HUES48 (cell line): ENCODE results near the gene NYNRIN.
"Not testable (repeated sequence)": the region's sequence is repeated elsewhere in the genome, so short reads cannot be mapped to it uniquely, and the experiment has no call there.

Source experiments
- H3K27ac ChIP-seq: one replicate; pipeline ENCODE4 v1.7.0; 2013; ENCODE audit warnings: low read depth, low read length, inconsistent platforms
- H3K27me3 ChIP-seq: 2 replicates; pipeline ENCODE4 v1.6.1; 2013; ENCODE audit warnings: mild to moderate bottlenecking, low read length; ENCODE audit not compliant: control insufficient read depth, insufficient read depth
- H3K36me3 ChIP-seq: 2 replicates; pipeline ENCODE4 v1.6.1; 2013; ENCODE audit warnings: low read length; ENCODE audit not compliant: control insufficient read depth, insufficient read depth
- H3K4me1 ChIP-seq: 2 replicates; pipeline ENCODE4 v1.6.1; 2013; ENCODE audit warnings: mild to moderate bottlenecking, low read length; ENCODE audit not compliant: control insufficient read depth, insufficient read depth
- H3K4me3 ChIP-seq: 2 replicates; pipeline ENCODE4 v1.5.1; 2013; ENCODE audit warnings: mild to moderate bottlenecking, low read depth, low read length
- H3K9ac ChIP-seq: 2 replicates; pipeline ENCODE4 v1.6.1; 2013; ENCODE audit warnings: mild to moderate bottlenecking, low read depth, low read length, moderate library complexity
- H3K9me3 ChIP-seq: 2 replicates; pipeline ENCODE4 v1.6.1; 2013; ENCODE audit warnings: low read length; ENCODE audit not compliant: control insufficient read depth, insufficient read depth

NYNRIN gene

GRCh38 chr14:24369907-24370687 is 28.7 kb upstream of the NYNRIN start:
- Histone ChIP-seq H3K36me3 (peaks cover 9% of the 10 kb centered on the region; the same call in 1 of the 2 replicates), H3K27ac (no peak overlapping the region), H3K9me3 (no peaks in the 10 kb centered on the region), H3K9ac (no peak overlapping the region), H3K4me3 (no peak overlapping the region), H3K4me1 (no peaks in the 10 kb centered on the region), H3K27me3 (0 out of 2 replicates have a peak, but pooled peaks cover 2% of the 10 kb centered on the region)

GRCh38 chr14:24370748-24371147 is 28.1 kb upstream of the NYNRIN start:
- Histone ChIP-seq H3K4me1 (no peaks in the 10 kb centered on the region), H3K36me3 (peaks cover 9% of the 10 kb centered on the region; the same call in 1 of the 2 replicates)

GRCh38 chr14:24371605-24372004 is 27.2 kb upstream of the NYNRIN start:
- not testable (repeated sequence) for H3K27ac ChIP-seq, H3K9me3 ChIP-seq, H3K9ac ChIP-seq, H3K27me3 ChIP-seq, H3K4me3 ChIP-seq, H3K4me1 ChIP-seq, H3K36me3 ChIP-seq

More at GRCh38 chr14:24370748-24371147, 28.1 kb upstream of the NYNRIN start:
- no peak overlapping the region for H3K4me3 ChIP-seq
- H3K9me3 ChIP-seq: no peaks in the 10 kb centered on the region
- H3K27ac ChIP-seq: no peak overlapping the region
- H3K9ac ChIP-seq: no peak overlapping the region
- H3K27me3 ChIP-seq: no peaks in the 10 kb centered on the region

GRCh38 chr14:24372701-24373416 is 25.9 kb upstream of the NYNRIN start:
- H3K27ac ChIP-seq: no peak overlapping the region
- peaks cover 9% of the 10 kb centered on the region; the same call in 1 of the 2 replicates for H3K36me3 ChIP-seq
- H3K4me1 ChIP-seq: peaks cover 13% of the 10 kb centered on the region; the same call in 1 of the 2 replicates
- H3K4me3 ChIP-seq: no peak overlapping the region
- no peaks in the 10 kb centered on the region for H3K9me3 ChIP-seq
- H3K9ac ChIP-seq: no peak overlapping the region
- H3K27me3 ChIP-seq: no peaks in the 10 kb centered on the region

- Histone ChIP-seq H3K4me3 (peak overlapping the region; percentile 41; the same call in 1 of the 2 replicates), H3K36me3 (peaks cover 9% of the 10 kb centered on the region; the same call in 1 of the 2 replicates), H3K27me3 (no peaks in the 10 kb centered on the region)
Measured at GRCh38 chr14:24376448-24377070, 22.2 kb upstream of the NYNRIN start.

GRCh38 chr14:24377126-24377525 is 21.7 kb upstream of the NYNRIN start:
- Histone ChIP-seq H3K9ac (no peak overlapping the region), H3K36me3 (peaks cover 9% of the 10 kb centered on the region; the same call in 1 of the 2 replicates), H3K27ac (no peak overlapping the region), H3K4me1 (peaks cover 20% of the 10 kb centered on the region), H3K27me3 (no peaks in the 10 kb centered on the region), H3K9me3 (no peaks in the 10 kb centered on the region), H3K4me3 (no peak overlapping the region)

More at GRCh38 chr14:24376448-24377070, 22.2 kb upstream of the NYNRIN start:
- Histone ChIP-seq H3K27ac (no peak overlapping the region), H3K9me3 (no peaks in the 10 kb centered on the region), H3K9ac (no peak overlapping the region), H3K4me1 (peaks cover 20% of the 10 kb centered on the region)

- H3K4me1 ChIP-seq: peaks cover 20% of the 10 kb centered on the region
Measured at GRCh38 chr14:24377657-24378056, 21.1 kb upstream of the NYNRIN start.

GRCh38 chr14:24378327-24378726 is 20.5 kb upstream of the NYNRIN start:
- Histone ChIP-seq H3K4me1 (peaks cover 20% of the 10 kb centered on the region), H3K9me3 (no peaks in the 10 kb centered on the region), H3K27ac (no peak overlapping the region), H3K4me3 (no peak overlapping the region), H3K9ac (no peak overlapping the region), H3K36me3 (peaks cover 4% of the 10 kb centered on the region; the same call in 1 of the 2 replicates), H3K27me3 (no peaks in the 10 kb centered on the region)

More at GRCh38 chr14:24377657-24378056, 21.1 kb upstream of the NYNRIN start:
- Histone ChIP-seq H3K9ac (no peak overlapping the region), H3K27ac (no peak overlapping the region), H3K36me3 (peaks cover 9% of the 10 kb centered on the region; the same call in 1 of the 2 replicates), H3K9me3 (no peaks in the 10 kb centered on the region), H3K4me3 (no peak overlapping the region), H3K27me3 (no peaks in the 10 kb centered on the region)

- H3K4me3 ChIP-seq: no peak overlapping the region
- no peaks in the 10 kb centered on the region for H3K9me3 ChIP-seq
Measured at GRCh38 chr14:24378981-24379906, 19.6 kb upstream of the NYNRIN start.

More at GRCh38 chr14:24378981-24379906, 19.6 kb upstream of the NYNRIN start:
- no peaks in the 10 kb centered on the region for H3K36me3 ChIP-seq
- H3K27ac ChIP-seq: no peak overlapping the region
- peaks cover 20% of the 10 kb centered on the region for H3K4me1 ChIP-seq
- no peaks in the 10 kb centered on the region for H3K27me3 ChIP-seq
- H3K9ac ChIP-seq: no peak overlapping the region
